Epithelial cell of proximal tubule (primary cell): ENCODE measurements around the gene FAM240A. TPM values are rescaled to one million over a fixed set of nuclear protein-coding genes. Genes with fewer than 3 reads are reported as not detected.
A peak's percentile ranks its signal among the peaks of the same experiment; 100 is the strongest.

Source experiments
- DNase-seq: peaks from one replicate; pipeline ENCODE4 v3.0.0-alpha.2; 2011; ENCODE audit warnings: low read depth
- H3K4me3 ChIP-seq: 2 replicates; pipeline ENCODE4 v1.5.1; 2011; ENCODE audit warnings: low read depth, mild to moderate bottlenecking, low read length
- total RNA-seq: library from RNA; depleted of rRNA; stranded (reverse); fragments of >200 nt; gene quantifications from 2 replicates; pipeline ENCODE4 v1.2.3, GENCODE V29; 2015
- TF ChIP-seq, protein P1 (sequence below): conservative IDR thresholded peaks from 2 replicates; pipeline ENCODE4 v1.5.1; 2012; ENCODE audit warnings: low read depth, mild to moderate bottlenecking, low read length

The FAM240A gene
- total RNA-seq, 1 donor from 2014 or later = not detected

- H3K4me3 ChIP-seq = no peak overlapping the region
- TF ChIP-seq, protein P1, sequence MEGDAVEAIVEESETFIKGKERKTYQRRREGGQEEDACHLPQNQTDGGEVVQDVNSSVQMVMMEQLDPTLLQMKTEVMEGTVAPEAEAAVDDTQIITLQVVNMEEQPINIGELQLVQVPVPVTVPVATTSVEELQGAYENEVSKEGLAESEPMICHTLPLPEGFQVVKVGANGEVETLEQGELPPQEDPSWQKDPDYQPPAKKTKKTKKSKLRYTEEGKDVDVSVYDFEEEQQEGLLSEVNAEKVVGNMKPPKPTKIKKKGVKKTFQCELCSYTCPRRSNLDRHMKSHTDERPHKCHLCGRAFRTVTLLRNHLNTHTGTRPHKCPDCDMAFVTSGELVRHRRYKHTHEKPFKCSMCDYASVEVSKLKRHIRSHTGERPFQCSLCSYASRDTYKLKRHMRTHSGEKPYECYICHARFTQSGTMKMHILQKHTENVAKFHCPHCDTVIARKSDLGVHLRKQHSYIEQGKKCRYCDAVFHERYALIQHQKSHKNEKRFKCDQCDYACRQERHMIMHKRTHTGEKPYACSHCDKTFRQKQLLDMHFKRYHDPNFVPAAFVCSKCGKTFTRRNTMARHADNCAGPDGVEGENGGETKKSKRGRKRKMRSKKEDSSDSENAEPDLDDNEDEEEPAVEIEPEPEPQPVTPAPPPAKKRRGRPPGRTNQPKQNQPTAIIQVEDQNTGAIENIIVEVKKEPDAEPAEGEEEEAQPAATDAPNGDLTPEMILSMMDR = no peak
- DNase-seq = no peak
Measured at GRCh38 chr3:46655271-46655670, 42.9 kb downstream of the FAM240A start.

GRCh38 chr3:46656778-46657556, 44.6 kb downstream of the FAM240A start:
- no peak overlapping the region for H3K4me3 ChIP-seq
- no peak for DNase-seq
- TF ChIP-seq, protein P1 = no peak

GRCh38 chr3:46659285-46659684, 47.0 kb downstream of the FAM240A start:
- DNase-seq = no peak
- TF ChIP-seq, protein P1 = no peak

GRCh38 chr3:46660003-46660402, 47.7 kb downstream of the FAM240A start:
- H3K4me3 ChIP-seq = no peak overlapping the region
- TF ChIP-seq, protein P1 = no peak
- no peak for DNase-seq

More at GRCh38 chr3:46659285-46659684, 47.0 kb downstream of the FAM240A start:
- no peak overlapping the region for H3K4me3 ChIP-seq

DNA sequence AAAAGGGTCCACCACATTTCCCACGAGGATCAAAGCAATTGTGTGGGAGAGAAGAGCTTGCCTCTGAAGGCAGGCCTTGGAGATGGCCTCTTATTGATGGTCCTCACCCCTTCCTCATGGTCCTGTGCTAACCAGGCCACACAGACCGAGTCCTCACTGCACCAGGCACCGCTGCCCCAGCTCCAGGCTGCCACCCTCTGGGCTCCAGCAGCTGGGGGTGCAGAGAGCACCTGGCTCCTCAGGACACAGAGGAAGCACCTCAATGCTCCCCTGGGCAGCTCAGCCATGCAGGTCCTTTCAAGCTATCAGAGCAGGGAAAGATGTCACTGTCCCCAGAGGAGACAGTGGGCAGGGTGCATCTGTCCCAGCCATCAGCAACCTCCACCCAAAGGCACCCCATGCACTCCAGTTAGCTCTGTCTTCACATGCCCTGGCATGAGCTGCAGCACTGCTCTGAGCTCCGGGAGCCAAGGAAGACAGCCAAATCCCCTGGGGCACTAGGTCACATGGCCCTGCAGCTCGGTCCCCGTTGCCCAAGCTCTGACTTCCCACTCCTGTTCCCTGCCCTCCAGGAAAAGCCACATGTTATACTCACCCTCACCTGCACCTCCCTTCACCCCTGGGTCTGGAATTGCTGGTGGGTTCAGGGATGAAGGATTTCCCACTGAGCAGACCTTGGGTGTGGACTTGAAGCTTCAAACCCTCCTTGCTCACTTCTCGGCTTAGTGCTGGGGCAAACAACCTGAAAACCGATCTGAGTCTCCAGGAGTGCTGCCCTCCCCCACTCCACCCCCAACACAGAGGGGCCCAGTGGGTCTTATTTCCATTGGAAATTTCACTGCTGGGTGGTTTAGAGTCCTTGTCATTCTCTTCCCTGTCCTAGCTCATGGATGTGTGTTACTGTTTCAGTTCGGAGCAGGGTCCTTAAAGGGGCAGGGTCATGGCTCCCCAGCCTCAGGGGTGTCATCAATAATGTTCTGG, 48.5 kb downstream of the FAM240A start:
- TF ChIP-seq, protein P1 = peak; percentile 21
- H3K4me3 ChIP-seq = no peak overlapping the region
- no peak for DNase-seq

GRCh38 chr3:46661776-46662766, 49.7 kb downstream of the FAM240A start:
- H3K4me3 ChIP-seq = no peak overlapping the region
- no peak for DNase-seq
- TF ChIP-seq, protein P1 = no peak
